Measurements from ENCODE around the gene TTC3. TPM values are rescaled to one million over a fixed set of nuclear protein-coding genes. Genes with fewer than 3 reads are reported as not detected.
"Not testable (repeated sequence)": the region's sequence is repeated elsewhere in the genome, so short reads cannot be mapped to it uniquely, and the experiment has no call there.

The TTC3 gene
- total RNA-seq, 2 experiments from 2014 or later: 141 to 142 TPM

DNA sequence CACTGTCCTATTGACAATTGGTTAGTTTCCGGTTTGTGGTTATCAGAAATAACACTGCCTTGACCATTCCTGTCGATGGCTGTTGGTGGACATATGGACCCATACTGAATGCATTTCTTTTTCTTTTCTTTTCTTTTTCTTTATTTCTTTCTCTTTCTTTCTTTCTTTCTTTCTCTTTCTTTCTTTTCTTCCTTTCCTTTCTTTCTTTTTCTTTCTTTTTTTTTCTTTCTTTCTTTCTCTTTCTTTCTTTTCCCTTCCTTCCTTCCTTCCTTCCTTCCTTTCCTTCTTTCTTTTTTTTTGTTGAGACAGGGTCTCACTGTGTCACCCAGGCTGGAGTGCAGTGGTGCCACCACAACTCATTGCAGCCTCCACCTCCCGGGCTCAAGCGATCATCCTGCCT, 42.2 kb upstream of the TTC3 start:
- H3K4me3 Mint-ChIP-seq: no peak overlapping the region
- H3K9me3 Mint-ChIP-seq: no peaks in the 10 kb centered on the region
- Histone ChIP-seq H3K27ac (ENCODE audit: low read depth in 1 of 2, low read length in 2 of 2) (no peak overlapping the region), H3K36me3 (ENCODE audit: insufficient read depth, low read length) (no peaks in the 10 kb centered on the region), H3K4me1 (ENCODE audit: insufficient read depth, low read length) (no peaks in the 10 kb centered on the region), H3K9me3 (ENCODE audit: control insufficient read depth in 1 of 2, insufficient read depth in 1 of 2, low read length in 2 of 2) (no peaks in the 10 kb centered on the region), H3K27me3 (ENCODE audit: control insufficient read depth in 1 of 2, insufficient read depth in 2 of 2, low read length in 2 of 2) (no peaks in the 10 kb centered on the region), H3K4me3 (ENCODE audit: low read length) (no peak overlapping the region)
- peaks cover 8% of the 10 kb centered on the region for H3K27me3 Mint-ChIP-seq
- no peak for ATAC-seq (ENCODE audit: poor library complexity)
- no peaks in the 10 kb centered on the region for H3K4me1 Mint-ChIP-seq (ENCODE audit: low read depth)
- ChIA-PET CTCF (no interaction called here), POLR2A (no interaction called here)
- intact Hi-C loops (cut with DNase I, micrococcal nuclease): no loop called here
- no peak for DNase-seq
- TF ChIP-seq, protein P1, sequence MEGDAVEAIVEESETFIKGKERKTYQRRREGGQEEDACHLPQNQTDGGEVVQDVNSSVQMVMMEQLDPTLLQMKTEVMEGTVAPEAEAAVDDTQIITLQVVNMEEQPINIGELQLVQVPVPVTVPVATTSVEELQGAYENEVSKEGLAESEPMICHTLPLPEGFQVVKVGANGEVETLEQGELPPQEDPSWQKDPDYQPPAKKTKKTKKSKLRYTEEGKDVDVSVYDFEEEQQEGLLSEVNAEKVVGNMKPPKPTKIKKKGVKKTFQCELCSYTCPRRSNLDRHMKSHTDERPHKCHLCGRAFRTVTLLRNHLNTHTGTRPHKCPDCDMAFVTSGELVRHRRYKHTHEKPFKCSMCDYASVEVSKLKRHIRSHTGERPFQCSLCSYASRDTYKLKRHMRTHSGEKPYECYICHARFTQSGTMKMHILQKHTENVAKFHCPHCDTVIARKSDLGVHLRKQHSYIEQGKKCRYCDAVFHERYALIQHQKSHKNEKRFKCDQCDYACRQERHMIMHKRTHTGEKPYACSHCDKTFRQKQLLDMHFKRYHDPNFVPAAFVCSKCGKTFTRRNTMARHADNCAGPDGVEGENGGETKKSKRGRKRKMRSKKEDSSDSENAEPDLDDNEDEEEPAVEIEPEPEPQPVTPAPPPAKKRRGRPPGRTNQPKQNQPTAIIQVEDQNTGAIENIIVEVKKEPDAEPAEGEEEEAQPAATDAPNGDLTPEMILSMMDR (IDR thresholded peaks at IDR 0.05): no peak
- no peak overlapping the region for H3K27ac Mint-ChIP-seq
- H3K36me3 Mint-ChIP-seq (ENCODE audit: low read depth): no peaks in the 10 kb centered on the region

DNA sequence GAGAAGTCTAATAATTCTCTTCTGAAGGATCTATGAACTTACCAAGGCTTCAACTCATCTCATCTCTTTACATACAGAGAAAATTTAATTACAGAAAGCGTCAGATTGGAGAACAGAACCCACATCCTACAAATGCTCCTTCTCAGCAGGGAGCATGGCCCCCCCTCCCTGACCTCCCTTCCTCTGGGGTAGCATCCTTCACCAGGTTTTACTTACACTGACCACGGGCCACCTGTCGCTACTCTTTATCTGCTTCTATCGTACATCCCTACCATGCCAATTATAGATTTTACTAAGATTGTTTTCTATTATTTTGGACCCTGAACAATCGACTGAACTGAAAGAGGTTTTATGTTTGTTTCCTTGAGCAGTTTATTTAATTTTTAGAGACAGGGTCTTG, 40.8 kb upstream of the TTC3 start:
- H3K27me3 Mint-ChIP-seq: peaks cover 8% of the 10 kb centered on the region
- ATAC-seq (ENCODE audit: poor library complexity) (no peak), DNase-seq (no peak)
- intact Hi-C loops (cut with DNase I, micrococcal nuclease): no loop called here
- TF ChIP-seq, protein P1 (IDR thresholded peaks at IDR 0.05): no peak
- no peaks in the 10 kb centered on the region for H3K36me3 Mint-ChIP-seq (ENCODE audit: low read depth)
- POLR2A ChIA-PET: no interaction called here
- no peaks in the 10 kb centered on the region for H3K27me3 ChIP-seq (ENCODE audit: control insufficient read depth in 1 of 2, insufficient read depth in 2 of 2, low read length in 2 of 2)
- CTCF ChIA-PET: no interaction called here
- H3K4me3 Mint-ChIP-seq: no peak overlapping the region
- no peaks in the 10 kb centered on the region for H3K4me1 Mint-ChIP-seq (ENCODE audit: low read depth)
- H3K27ac Mint-ChIP-seq: no peak overlapping the region
- H3K27ac ChIP-seq (ENCODE audit: low read depth in 1 of 2, low read length in 2 of 2): no peak overlapping the region
- H3K4me1 ChIP-seq (ENCODE audit: insufficient read depth, low read length): no peaks in the 10 kb centered on the region
- no peak overlapping the region for H3K4me3 ChIP-seq (ENCODE audit: low read length)
- H3K9me3 ChIP-seq (ENCODE audit: control insufficient read depth in 1 of 2, insufficient read depth in 1 of 2, low read length in 2 of 2): no peaks in the 10 kb centered on the region
- H3K9me3 Mint-ChIP-seq: no peaks in the 10 kb centered on the region
- H3K36me3 ChIP-seq (ENCODE audit: insufficient read depth, low read length): no peaks in the 10 kb centered on the region

DNA sequence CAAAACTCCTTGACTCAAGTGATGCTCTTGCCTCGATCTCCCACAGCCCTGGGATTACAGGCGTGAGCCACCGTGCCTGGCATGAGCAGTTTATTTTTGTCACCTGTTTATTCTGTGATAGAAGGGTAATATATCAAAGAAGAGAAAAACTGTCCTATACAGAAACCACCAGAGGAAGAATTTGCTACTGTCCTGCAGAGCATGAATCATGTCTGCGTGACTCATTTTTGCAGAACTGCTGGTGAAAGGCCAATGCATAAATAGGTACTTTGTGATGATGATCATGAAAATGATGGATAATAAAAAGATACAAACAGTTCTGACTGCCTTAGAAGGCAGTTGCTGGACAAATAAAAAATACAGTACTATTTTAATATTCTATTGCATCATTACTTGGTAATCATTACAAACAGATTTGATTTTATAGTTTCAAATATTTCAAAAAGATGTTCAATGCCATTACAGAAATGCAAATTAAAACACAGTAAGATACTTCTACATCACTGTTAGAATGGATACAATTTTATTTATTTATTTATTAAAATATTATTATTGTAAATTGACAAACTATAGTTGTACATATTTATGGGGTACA, 40.1 kb upstream of the TTC3 start:
- Mint-ChIP-seq H3K27me3 (peaks cover 12% of the 10 kb centered on the region), H3K27ac (no peak overlapping the region)
- ATAC-seq (ENCODE audit: poor library complexity): no peak

DNA sequence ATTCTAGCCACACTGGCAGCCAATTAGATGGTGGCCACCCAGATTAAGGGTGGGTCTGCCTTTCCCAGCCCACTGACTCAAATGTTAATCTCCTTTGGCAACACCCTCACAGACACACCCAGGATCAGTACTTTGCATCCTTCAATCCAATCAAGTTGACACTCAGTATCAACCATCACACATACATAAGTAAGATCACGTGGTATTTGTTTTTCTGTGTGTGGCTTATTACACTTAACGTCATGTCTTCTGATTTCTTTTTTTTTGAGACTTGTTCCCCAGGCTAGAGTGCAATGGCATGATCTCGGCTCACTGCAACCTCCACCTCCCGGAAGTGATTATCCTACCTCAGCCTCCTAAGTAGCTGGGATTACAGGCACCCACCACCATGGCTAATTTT, 38.7 kb upstream of the TTC3 start:
- not testable (repeated sequence) for H3K36me3 ChIP-seq (ENCODE audit: insufficient read depth, low read length)

More for the DNA sequence above, 40.1 kb upstream of the TTC3 start:
- intact Hi-C loops (cut with DNase I, micrococcal nuclease): no loop called here
- ChIA-PET CTCF (no interaction called here), POLR2A (no interaction called here)
- Histone ChIP-seq H3K27ac (ENCODE audit: low read depth in 1 of 2, low read length in 2 of 2) (no peak overlapping the region), H3K27me3 (ENCODE audit: control insufficient read depth in 1 of 2, insufficient read depth in 2 of 2, low read length in 2 of 2) (no peaks in the 10 kb centered on the region), H3K4me1 (ENCODE audit: insufficient read depth, low read length) (no peaks in the 10 kb centered on the region), H3K36me3 (ENCODE audit: insufficient read depth, low read length) (no peaks in the 10 kb centered on the region), H3K9me3 (ENCODE audit: control insufficient read depth in 1 of 2, insufficient read depth in 1 of 2, low read length in 2 of 2) (no peaks in the 10 kb centered on the region), H3K4me3 (ENCODE audit: low read length) (no peak overlapping the region)
- no peaks in the 10 kb centered on the region for H3K4me1 Mint-ChIP-seq (ENCODE audit: low read depth)
- no peaks in the 10 kb centered on the region for H3K9me3 Mint-ChIP-seq
- H3K4me3 Mint-ChIP-seq: no peak overlapping the region
- TF ChIP-seq, protein P1 (IDR thresholded peaks at IDR 0.05): no peak
- no peaks in the 10 kb centered on the region for H3K36me3 Mint-ChIP-seq (ENCODE audit: low read depth)
- no peak for DNase-seq

More for the DNA sequence above, 38.7 kb upstream of the TTC3 start:
- intact Hi-C loops (cut with DNase I, micrococcal nuclease); H3K36me3 Mint-ChIP-seq (ENCODE audit: low read depth); H3K4me3 ChIP-seq (ENCODE audit: low read length); H3K27ac ChIP-seq (ENCODE audit: low read depth in 1 of 2, low read length in 2 of 2); H3K4me3 Mint-ChIP-seq; CTCF ChIA-PET; H3K9me3 ChIP-seq (ENCODE audit: control insufficient read depth in 1 of 2, insufficient read depth in 1 of 2, low read length in 2 of 2); H3K27me3 ChIP-seq (ENCODE audit: control insufficient read depth in 1 of 2, insufficient read depth in 2 of 2, low read length in 2 of 2); DNase-seq; H3K9me3 Mint-ChIP-seq; H3K27ac Mint-ChIP-seq; H3K4me1 Mint-ChIP-seq (ENCODE audit: low read depth); ATAC-seq (ENCODE audit: poor library complexity); POLR2A ChIA-PET; H3K4me1 ChIP-seq (ENCODE audit: insufficient read depth, low read length): not testable (repeated sequence)
- H3K27me3 Mint-ChIP-seq: peaks cover 15% of the 10 kb centered on the region

Data from CD4-positive, alpha-beta T cell (primary cell).